Stimulated activated CD4-positive, alpha-beta T cell treated with anti-CD3 and anti-CD28 coated beads, Interleukin-4, amount 100 ng/mL, for 24 hours (primary cell): ENCODE data around the gene CTBP1.

ENCODE experiments used
- DNase-seq: peaks from one replicate; pipeline ENCODE4 v3.0.0-alpha.2; 2020

The CTBP1 gene

DNA sequence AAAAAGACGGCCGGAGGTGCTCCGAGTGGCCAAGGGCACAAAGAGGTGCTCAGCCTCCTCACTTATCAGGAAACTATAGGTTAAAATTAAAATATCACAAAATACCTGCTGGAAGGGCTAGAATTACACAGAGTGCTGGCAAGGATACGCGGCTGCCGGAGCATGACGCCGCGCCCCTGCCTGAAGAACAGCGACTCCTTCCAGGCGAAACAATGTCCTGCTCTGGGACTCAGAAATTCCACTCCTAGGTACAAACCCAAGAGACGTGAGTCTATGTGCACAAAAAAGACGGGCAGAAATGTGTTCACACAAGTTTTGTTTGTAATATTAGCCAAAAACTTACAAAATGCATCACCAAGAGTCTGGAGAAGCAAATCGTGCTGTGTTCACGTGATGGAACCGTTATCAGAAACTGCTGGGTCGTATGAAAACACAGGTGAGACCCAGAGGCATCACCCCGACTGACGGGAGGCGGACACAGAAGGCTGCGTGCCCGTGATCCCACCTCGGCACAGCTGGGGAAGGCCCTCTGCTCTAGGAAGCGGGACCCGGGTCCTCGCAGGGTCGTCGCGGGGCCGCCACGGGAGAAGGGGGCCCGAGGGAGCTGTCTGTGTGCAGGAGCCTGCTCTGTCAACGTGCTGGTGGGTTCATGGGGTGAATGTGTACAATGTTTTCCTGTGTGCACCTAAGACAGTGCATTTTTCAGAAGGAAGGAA, 27.6 kb downstream of the CTBP1 start:
- DNase-seq: no peak

DNA sequence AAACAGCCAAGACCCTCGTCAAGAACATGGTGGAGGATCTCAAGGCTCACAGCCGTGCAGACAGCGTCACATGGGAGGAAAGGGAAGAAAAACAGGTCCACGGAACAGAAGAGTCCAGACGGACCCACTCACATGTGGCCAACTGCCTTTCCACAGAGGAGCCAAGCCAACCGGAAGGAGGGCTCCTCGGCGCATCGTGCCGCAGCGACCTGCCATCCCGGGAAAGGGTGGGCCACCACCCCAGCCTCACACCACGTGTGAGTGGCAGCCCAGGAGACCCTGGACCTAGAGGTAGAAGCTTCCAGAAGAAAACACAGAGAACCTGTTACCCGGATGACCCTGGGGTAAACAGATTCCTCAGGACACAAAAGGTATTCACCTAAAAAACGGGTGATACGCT, 28.4 kb downstream of the CTBP1 start:
- no peak for DNase-seq

DNA sequence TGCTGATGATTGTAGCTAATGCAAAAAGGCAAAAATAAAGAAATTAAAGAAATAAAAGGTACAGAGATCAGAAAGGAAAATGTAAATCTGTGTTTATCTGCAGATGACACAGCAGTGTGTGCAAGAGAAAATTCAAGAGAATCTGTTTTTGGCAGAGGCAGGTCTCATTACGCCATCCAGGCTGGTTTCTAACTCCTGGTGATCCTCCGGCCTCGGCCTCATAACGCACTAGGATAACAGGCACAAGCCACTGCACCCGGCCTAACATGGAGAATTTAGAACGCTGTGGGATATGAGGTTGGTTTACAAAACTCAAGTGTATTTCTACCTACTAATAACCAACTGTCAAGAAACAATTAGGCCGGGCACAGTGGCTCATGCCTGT, 29.4 kb downstream of the CTBP1 start:
- no peak for DNase-seq

DNA sequence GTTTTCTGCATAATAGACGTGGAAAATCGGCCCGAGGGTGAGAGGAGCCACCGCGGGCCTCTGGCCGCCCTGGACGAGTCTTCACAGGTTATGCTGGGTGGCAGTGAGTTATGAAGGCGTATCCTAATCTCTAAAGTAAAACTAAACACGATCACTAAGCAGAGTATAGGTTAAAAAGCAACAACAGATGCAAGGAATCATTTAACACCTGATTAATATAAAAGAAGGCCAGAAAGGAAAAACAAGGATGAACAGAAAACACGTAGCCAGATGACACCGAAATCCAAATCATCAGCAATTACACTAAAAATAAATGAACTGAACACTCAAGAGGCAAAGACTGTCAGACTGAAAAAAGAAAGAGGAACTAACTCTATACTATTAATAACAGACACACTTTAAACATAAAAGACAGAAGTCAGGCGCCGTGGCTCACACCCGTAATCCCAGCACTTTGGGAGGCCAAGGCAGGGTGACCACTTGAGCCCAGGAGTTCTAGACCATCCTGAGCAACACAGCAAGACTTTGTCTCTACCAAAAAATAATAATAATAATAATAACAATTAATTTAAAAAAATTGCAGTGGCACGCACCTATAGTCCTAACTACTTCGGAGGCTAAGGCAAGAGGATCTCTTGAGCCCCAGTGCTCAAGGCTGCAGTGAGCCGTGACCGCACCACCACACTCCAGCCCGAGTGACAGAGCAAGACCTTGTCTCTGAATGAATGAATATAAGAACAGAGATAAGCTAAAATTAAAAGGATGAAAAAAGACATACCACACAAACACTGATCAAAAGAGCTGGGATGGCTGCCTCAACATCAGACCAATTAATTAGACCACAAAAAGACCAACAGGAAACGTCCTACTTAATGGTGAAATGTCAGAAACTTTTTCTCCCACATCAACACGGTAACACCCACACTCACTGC, 30.0 kb downstream of the CTBP1 start:
- DNase-seq: no peak

DNA sequence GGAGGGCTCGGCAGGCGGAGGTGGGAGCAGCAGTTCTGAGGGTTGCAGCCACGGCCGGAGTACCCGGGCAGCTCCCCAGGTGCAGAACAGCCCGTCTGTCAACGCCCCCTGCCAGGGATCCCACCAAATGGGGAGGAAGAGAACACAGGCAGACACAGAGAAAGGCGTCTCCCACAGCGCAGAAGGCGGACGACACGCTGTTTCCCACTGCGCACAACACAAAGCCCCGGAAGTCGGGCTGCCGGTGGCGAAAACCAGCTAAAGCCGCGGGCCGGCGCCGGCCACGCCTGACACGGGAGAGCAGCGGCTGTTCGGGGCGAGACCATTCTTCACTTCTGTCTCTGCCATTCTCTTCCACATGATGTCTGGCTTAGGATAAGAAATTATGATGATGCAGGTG, 31.6 kb downstream of the CTBP1 start:
- DNase-seq: no peak

DNA sequence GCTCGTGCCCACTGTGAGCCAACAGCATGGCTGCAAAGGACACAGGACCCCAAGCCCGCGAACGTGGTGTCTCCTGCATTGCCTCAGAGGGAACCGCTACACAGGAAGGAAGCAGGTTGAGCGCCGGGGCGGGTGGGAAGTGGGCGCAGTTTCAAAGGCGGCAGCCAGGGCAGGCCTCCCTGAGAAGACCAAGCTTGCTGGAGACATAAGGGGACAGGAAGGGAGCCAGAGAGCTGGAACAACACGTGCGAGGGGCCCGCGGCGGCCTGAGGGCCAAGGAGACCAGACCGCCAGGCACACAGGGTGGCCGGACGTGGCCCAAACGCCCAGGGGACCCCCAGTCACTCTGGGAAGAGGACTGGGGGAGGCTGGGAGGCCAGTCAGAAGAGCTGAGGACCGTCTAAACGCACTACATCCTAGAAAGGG, 32.0 kb downstream of the CTBP1 start:
- DNase-seq: peak; percentile 61

DNA sequence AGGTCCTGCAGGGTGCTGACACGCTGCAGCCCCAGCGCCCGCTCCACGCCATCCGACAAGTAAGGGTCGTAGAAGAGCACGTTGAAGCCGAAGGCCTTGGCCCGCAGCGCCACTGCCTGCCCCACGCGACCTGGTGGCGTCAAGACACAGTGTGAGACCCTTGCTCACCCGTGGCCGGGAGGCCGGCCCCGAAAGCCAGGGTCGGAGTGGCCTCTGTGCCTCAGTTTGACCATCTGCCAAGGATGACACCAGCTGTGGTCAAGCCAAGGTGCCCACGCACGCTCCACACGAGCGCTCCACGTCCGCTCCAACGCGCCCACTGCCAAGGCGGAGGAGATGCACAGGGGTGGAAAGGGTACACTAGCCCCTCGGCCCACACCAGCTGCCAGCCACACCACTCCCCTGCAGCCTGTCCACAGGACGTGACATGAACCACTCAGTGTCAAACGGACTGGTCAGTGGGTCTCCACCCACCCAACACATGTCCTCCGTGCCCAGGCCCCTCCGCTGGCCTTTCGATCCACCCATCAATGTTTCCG, 32.8 kb downstream of the CTBP1 start:
- no peak for DNase-seq

DNA sequence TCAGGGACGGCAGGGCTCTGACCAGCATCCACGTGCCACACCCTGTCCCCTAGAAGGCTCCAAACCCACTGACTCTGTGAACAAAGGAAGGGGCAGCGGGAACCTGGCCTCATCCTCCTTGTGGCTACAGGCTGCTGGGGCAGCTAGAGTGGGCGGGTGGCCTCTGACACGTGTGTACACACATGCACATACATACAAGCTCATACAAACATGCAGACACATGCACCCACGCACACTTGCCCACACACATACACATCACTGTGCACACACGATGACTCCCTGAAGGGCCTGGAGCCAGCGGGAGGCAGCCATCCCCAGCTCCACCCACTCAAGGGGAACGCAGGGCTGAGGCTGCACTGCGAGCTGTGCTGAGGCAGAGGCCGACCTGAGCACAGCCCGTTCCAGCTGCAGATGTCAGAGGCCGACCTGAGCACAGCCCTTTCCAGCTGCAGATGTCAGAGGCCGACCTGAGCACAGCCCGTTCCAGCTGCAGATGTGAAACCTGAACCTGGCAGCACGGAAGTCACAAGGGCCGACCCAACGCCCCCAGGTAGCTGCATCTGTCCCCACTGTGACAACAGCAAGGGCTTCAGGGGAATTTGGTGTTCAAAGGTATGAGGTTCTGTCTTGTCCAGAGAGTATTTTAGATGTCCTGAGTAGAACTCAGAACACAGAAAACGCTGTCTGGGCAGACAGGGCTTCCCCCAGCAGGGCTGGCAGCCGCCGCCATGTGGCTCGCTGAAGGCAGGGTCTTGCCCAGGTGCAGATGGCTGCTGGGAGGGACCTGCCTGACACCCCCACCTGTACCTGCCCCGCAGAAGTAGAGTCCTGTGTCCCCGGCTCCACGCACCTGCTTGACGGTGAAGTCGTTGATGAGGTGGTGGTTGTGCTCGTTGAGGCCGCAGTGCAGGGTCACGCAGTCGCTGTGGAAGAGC, 33.5 kb downstream of the CTBP1 start:
- DNase-seq: no peak

DNA sequence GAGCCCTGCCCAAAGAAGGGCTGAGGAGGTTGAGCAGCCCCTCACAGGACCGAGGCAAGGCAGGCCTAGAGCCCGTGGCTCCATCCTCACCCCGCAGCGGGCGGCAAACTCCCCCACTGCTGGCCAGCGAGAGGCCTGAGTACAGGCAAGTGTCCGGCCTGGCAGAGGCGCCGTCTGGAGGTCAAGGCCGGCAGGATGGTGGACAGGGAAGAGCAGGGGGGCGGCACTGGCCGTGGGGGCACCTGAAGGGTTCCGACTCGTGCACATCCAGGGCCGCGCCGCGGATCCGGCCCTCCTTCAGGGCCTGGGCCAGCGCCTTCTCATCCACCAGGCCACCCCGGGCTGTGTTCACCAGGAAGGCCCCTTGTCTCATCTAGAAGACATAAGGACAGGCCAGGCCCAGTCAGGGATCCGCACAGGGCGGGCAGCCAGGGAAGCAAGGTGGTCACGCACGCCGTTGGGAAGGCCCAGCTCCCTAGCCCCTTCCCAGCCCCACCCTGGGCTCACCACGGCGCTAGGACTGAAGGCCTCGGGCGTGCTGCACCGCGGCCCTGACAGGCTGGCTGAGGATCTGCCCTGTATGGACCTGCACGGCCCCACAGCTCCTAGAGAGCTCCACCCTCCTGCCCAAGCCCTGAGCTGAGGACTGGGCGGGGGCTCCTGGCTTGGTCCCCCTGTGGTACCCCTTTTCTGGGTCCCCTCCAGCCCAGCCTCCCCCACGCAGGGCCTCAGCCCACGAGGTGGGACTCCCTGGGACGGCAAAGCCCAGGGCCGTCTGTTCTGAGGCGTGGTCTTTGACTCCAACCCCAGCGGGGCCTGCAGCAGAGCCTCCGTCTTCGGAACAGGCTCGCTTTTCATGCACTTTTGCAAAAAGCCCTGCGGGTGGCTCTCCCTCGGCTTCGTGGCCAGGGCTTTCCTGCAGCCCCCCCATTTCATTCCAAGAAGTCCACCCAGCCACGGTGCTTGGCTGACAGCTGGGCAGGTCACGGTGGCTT, 34.5 kb downstream of the CTBP1 start:
- DNase-seq: no peak

DNA sequence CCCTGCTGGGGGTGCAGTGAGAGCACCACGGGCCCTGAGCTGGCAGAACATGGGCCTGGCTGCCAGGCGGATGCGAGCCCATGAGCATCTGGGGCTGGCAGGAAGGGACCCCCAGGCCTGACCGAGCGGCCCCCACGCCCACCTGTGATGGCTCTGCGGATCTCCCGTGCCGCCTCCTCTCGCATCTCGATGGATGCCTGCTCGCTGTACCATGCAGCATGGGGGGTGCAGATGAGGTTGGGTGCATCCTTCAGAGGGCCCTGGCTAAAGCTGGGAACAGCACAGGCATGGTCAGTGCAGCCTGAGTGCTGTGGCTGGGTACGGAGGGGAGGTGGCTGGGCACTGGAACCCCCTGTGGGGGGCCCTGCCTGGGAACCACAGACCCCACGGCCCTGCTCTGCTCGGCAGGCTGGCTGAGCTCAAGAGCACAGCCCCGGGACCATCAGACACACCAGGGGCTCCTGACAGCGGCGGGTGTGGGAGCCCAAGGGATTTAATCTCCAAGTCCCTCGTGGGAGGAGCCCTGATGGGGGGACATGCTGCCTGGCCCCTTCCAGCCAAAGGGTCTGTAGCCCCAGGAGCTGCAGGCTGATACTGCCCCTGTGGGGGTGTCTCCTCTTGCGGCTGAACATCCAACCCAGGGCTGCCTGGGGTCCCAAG, 35.5 kb downstream of the CTBP1 start:
- DNase-seq: no peak

DNA sequence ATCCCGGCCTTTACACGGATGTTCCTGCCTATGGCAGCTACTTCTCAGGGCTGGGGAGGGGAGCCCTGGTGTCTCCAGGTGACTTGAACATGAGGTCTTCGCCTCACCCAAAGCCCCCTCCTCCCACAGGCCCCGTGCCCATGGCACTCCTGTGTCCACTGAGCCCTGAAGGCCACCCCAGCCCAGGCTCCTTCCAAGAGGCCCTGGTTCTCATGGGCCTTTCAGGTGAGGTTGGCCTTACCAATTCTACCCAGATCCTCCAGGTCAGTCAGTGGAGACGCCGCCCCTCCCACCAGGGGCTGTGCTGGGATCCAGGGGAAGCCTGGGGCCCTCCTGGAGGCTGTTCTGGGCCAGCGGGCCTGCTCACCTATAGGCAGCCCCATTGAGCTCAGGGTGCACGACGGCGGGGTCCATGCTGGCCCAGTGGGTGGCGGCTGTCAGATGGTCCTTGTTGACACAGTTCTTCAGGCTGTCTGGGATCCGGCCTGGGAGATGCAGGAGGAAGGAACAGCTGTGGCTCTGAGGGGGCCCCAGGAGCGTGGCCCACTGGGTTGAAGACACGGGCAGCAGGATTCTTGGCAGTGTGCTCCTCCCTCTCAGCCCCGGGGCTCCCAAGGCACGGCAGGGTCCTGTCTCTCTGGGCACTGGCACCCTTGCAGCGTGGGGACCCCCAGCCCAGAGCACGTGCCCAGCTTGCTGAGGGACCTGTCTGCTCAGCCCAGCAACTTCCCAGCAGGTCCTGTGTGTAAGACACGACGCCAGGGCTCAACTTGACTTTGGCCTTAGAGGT, 36.2 kb downstream of the CTBP1 start:
- no peak for DNase-seq

DNA sequence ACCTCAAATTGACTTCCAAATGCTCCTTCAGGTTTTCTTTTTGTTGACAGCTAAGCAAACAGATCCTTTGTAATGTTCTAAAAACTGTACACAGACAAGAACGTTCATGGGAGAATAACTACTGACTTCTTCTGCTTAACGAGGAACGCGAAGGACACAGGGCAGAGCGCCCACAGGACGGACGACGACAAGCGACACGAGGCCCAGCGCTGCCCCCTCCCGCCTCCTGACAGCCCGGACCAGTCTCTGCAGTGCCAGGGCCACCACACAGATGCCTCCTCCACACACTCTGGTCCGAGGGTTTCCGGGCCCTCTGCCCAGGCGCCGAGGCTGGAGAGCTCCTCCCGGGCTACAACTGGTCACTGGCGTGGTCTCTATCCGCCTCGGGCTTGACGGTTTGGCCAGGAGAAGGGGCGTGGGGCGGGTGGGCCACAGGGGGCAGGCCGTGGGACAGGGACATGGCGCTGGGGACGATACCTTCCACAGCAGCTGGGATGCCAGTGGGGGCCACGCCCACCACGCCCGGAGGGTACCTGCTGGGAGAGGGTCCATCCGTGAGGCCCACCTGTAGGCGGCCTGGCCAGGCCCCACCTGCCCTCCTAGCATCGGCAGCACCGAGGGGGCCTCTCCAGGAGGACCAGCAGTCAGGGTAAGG, 36.9 kb downstream of the CTBP1 start:
- DNase-seq: no peak

DNA sequence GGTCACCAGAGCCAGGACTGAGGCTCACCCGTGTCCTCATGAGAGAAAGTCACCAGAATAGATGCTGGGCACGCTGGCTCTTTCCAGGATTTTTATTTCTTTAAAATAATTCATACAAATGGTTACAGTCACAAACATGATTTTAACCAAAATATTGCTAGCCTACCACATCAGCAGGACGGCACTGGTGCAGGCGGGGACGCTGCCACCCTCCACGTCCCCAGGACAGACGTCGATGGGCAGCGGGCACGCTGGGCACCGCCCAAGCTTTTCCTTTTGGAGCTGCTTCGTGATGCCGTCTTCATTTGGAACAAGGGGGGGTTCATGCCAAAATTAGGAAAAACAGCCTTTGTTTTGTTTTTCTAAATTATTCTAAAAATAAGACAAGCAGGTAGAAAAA, 37.6 kb downstream of the CTBP1 start:
- no peak for DNase-seq

DNA sequence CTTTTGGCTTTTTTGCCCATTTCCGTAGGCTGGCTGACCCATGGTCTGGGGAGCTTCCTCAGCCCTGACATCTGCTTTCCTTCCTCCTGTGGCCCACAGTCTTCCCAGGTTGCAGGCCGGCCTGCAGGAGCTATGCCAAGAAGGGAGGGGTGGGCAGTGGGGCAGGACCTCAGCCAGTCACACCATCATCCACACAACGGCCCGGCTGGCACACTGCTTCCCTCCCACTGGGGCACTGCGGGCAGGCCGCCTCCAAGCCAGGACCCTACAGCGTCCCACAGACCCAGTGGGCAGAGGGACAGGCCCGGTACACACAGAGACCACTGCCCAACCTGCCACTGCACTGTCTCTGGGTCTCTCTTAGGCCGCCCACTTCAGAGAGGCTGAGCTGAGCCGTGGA, 38.0 kb downstream of the CTBP1 start:
- DNase-seq: no peak

DNA sequence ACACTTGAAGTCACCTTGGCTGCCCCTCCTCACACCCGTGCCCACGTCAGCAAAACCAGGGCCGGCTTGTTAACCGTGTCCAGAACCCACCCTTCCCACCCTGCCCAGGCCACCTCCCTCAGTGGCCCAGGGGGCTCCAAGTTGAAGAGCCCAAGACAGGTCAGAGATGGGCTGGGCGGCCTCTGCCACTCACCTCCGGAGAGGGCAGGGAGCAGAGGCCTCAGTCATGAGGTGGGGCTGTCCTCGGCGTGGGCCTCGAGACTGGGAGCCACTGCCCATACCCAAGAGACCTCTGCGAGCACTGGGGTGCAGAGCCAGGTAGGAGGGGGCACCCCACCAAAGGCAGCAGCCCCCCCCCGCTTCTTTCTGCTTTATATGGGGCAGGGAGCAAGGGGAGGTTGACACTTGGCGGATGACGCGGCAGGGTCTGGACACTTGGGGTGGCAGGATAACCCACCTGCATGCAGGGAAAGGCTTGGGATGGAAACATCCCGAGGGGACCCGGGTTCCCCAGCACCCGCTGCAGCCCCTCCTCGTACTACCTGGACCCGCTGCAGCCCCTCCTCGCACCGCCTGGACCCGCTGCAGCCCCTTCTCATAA, 38.6 kb downstream of the CTBP1 start:
- no peak for DNase-seq

DNA sequence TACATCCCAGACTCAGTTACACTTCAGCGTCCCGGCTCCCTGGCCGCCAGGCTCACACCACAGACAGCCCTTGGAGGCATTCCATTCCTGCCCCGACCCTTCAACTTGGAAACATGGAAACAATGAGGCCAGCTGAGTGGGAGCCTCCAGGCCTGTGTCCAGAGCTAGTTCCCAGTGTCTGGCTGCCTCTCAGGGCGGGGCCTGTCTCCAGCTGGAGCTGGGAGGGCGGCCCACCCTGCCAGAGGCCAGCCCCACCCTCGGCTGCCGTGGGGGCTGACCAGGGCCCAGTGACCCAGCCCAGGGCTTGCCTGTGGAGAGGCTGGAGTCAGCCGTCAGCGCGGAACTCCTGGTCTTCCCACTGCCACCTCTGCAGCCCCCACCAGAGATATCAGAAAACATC, 39.1 kb downstream of the CTBP1 start:
- DNase-seq: no peak

DNA sequence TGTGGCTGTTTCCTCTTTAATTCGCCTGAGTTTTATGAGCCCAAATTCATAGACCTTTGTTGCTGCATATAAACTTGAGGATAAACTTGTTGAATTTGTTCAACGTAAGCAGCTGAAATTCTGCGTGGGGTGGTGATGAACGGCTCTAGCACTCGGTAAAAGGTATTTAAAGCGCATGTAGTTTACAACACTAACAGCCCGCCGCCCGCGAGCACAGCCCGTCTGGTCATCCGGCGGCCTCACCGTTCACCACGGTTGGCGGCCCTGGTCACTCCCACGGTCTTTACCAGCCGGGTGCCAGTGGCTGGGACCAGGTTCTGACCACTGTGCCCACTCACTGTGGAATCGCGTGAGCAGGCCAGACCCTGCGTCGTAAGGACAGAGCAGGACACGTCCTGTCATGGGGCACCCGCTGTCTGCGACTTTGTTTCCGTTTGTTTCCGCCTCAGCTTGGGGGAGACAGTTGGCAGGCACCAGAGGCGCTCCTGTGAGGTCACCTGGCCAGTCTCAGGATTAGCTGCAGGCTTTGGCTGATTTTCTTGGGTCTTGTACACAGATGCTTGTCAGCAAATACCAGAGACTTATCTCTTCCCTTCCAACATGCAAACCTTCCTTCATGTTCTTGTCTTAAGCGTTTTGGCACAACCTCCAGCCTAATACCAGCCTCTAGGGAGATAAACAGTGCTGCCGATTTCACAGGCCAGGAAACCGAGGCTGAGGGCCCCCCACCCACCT, 39.8 kb downstream of the CTBP1 start:
- no peak for DNase-seq

DNA sequence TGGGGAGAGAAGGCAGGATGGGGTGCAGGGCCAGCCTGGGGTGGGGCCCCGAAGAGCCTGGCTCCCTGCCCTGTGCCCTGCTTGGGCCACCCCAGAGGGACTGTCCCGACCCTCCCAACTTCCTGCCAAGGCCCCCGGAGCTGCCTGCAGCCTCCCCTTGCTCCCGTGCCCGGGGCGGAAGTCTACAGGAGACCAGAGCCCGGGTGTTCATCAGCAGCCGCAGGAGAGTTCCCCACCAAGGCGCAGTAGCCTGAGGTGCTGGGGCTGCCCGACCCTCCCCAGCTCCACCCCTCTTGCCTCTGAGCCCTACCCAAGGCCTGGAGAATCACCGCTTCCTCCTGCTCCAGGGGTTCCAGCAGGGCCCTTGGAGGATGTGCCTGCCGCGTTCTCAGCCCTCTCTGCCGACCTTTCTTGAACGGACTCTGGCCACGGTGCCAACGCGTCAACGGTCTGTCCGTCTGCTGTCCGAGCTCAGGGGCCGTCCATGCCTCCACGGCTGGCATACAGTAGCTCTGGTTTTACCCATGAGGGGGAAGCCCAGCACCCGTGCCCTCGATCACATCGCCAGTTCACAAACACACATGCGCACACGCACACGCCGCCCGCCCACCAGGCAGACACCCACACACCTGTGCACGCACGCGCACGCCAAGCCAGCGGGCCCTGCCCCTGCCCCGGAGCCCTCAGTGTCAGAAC, 40.5 kb downstream of the CTBP1 start:
- no peak for DNase-seq
